ENCODE data around the gene STK17A. TPM values are rescaled to one million over a fixed set of nuclear protein-coding genes. Genes with fewer than 3 reads are reported as not detected.

The STK17A gene
- total RNA-seq, 1 experiment from 2014 or later = 21.3 TPM

DNA sequence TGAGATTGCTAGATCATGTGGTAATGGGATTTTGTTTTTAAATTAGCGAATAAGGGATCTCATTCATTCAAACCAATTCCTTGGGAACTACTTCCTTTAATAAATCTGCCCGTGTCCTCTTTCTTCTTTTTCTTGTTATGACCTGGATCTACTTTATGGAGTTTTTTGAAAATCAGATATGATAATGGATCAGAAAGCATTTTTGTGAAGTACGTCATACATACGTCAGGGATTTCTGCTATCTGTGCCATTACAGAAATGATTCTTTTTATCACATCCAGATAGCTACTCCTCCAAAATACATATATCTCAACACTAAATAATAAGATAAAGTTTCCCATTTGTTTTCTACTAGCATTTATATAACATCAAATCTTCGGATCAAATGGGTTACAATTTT is 40.2 kb upstream of the STK17A start:
- in situ Hi-C loops (cut with HindIII; ENCODE audit: low pct_unique_long_range_greater_than_20kb, low sequenced_read_pairs) (no loop called here), intact Hi-C loops (cut with micrococcal nuclease; ENCODE audit: unreplicated experiment) (no loop called here)
- no peak for DNase-seq (ENCODE audit: low read depth, low spot score)
- no TSS peak for BruUV-seq (replicated peaks)
- Histone ChIP-seq H3K9me3 (ENCODE audit: control insufficient read depth, insufficient read depth, low read depth, low read length) (no peaks in the 10 kb centered on the region), H3K36me3 (ENCODE audit: control insufficient read depth, insufficient read depth, low read length) (no peaks in the 10 kb centered on the region), H3K27me3 (ENCODE audit: control insufficient read depth, insufficient read depth, low read length) (peaks cover 37% of the 10 kb centered on the region), H3K27ac (ENCODE audit: low read length) (no peak overlapping the region), H3K4me1 (ENCODE audit: control insufficient read depth, insufficient read depth, low read length) (no peaks in the 10 kb centered on the region), H3K4me3 (ENCODE audit: low read depth in 2 of 2, low read length in 2 of 2) (no peak overlapping the region)
- TF ChIP-seq TCF7L2 (IDR thresholded peaks at IDR 0.05; ENCODE audit: low read depth, low read length) = no peak
- TF ChIP-seq POLR2AphosphoS5 (IDR thresholded peaks at IDR 0.05; ENCODE audit: low read depth, low read length) = no peak
- TF ChIP-seq SIN3A (IDR thresholded peaks at IDR 0.05; ENCODE audit: borderline replicate concordance, insufficient read depth, low read depth, low read length) = no peak
- TF ChIP-seq REST (IDR thresholded peaks at IDR 0.05; ENCODE audit: insufficient read depth in 1 of 2, low read depth in 2 of 2, low read length in 1 of 2) = no peak
- TF ChIP-seq, protein P1, sequence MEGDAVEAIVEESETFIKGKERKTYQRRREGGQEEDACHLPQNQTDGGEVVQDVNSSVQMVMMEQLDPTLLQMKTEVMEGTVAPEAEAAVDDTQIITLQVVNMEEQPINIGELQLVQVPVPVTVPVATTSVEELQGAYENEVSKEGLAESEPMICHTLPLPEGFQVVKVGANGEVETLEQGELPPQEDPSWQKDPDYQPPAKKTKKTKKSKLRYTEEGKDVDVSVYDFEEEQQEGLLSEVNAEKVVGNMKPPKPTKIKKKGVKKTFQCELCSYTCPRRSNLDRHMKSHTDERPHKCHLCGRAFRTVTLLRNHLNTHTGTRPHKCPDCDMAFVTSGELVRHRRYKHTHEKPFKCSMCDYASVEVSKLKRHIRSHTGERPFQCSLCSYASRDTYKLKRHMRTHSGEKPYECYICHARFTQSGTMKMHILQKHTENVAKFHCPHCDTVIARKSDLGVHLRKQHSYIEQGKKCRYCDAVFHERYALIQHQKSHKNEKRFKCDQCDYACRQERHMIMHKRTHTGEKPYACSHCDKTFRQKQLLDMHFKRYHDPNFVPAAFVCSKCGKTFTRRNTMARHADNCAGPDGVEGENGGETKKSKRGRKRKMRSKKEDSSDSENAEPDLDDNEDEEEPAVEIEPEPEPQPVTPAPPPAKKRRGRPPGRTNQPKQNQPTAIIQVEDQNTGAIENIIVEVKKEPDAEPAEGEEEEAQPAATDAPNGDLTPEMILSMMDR (IDR thresholded peaks at IDR 0.05) = no peak
- ChIA-PET POLR2A (no interaction called here), CTCF (no interaction called here)
- no peak for ATAC-seq

DNA sequence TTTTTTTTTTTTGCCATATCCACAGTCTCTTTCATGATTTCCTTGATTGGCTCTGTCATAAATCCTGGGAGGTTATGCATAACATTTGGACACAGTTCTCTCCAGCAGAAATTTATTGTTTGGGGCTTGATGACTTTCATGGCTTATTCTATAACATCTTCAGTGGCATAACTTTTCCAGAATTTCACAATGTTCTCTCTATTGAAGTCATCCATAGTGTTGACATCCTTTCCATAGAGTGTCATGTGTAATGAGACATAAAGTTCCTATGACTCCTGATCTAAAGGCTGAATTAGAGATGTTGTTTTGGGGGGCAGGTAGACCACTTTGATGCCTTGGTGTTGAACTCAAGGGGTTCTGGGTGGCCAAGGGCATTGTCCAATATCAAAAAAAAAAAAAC is 36.7 kb upstream of the STK17A start:
- ChIA-PET POLR2A (no interaction called here), CTCF (no interaction called here)
- intact Hi-C loops (cut with micrococcal nuclease; ENCODE audit: unreplicated experiment) (no loop called here), in situ Hi-C loops (cut with HindIII; ENCODE audit: low pct_unique_long_range_greater_than_20kb, low sequenced_read_pairs) (no loop called here)
- no TSS peak for BruUV-seq (replicated peaks)
- Histone ChIP-seq H3K36me3 (ENCODE audit: control insufficient read depth, insufficient read depth, low read length) (no peaks in the 10 kb centered on the region), H3K9me3 (ENCODE audit: control insufficient read depth, insufficient read depth, low read depth, low read length) (no peaks in the 10 kb centered on the region), H3K27ac (ENCODE audit: low read length) (no peak overlapping the region), H3K27me3 (ENCODE audit: control insufficient read depth, insufficient read depth, low read length) (peaks cover 34% of the 10 kb centered on the region), H3K4me1 (ENCODE audit: control insufficient read depth, insufficient read depth, low read length) (no peaks in the 10 kb centered on the region), H3K4me3 (ENCODE audit: low read depth in 2 of 2, low read length in 2 of 2) (no peak overlapping the region)
- no peak for TF ChIP-seq REST (IDR thresholded peaks at IDR 0.05; ENCODE audit: insufficient read depth in 1 of 2, low read depth in 2 of 2, low read length in 1 of 2)
- TF ChIP-seq, protein P1 (IDR thresholded peaks at IDR 0.05) = no peak
- TF ChIP-seq SIN3A (IDR thresholded peaks at IDR 0.05; ENCODE audit: borderline replicate concordance, insufficient read depth, low read depth, low read length) = no peak
- no peak for TF ChIP-seq TCF7L2 (IDR thresholded peaks at IDR 0.05; ENCODE audit: low read depth, low read length)
- TF ChIP-seq POLR2AphosphoS5 (IDR thresholded peaks at IDR 0.05; ENCODE audit: low read depth, low read length) = no peak
- DNase-seq (ENCODE audit: low read depth, low spot score) (no peak), ATAC-seq (no peak)
